HUES64 (cell line): Measurements from ENCODE around the gene CAMK2A.

Experiments used
- H3K27ac ChIP-seq: 2 replicates; pipeline ENCODE4 v1.7.0; 2013; ENCODE audit warnings: low read depth, low read length, inconsistent platforms
- H3K27me3 ChIP-seq: 2 replicates; pipeline ENCODE4 v1.6.1; 2013; ENCODE audit warnings: mild to moderate bottlenecking, low read length; ENCODE audit not compliant: insufficient read depth
- H3K36me3 ChIP-seq: 2 replicates; pipeline ENCODE4 v1.6.1; 2013; ENCODE audit warnings: mild to moderate bottlenecking, low read length; ENCODE audit not compliant: insufficient read depth
- H3K4me1 ChIP-seq: 2 replicates; pipeline ENCODE4 v1.6.1; 2013; ENCODE audit warnings: mild to moderate bottlenecking, low read length, moderate library complexity; ENCODE audit not compliant: insufficient read depth
- H3K4me3 ChIP-seq: 2 replicates; pipeline ENCODE4 v1.5.1; 2013; ENCODE audit warnings: mild to moderate bottlenecking, low read length, moderate library complexity
- H3K9ac ChIP-seq: 2 replicates; pipeline ENCODE4 v1.6.1; 2013; ENCODE audit warnings: mild to moderate bottlenecking, low read depth, low read length
- H3K9me3 ChIP-seq: 2 replicates; pipeline ENCODE4 v1.6.1; 2013; ENCODE audit warnings: low read depth, low read length; ENCODE audit not compliant: insufficient read depth
- WGBS: fragments of 150-250, 120-280 bp; methylation state at CpG from one replicate; pipeline ENCODE4 v1.1.7; 2013; ENCODE audit warnings: missing lambda C conversion rate; 5-methylcytosine and 5-hydroxymethylcytosine counted together

Gene CAMK2A

DNA sequence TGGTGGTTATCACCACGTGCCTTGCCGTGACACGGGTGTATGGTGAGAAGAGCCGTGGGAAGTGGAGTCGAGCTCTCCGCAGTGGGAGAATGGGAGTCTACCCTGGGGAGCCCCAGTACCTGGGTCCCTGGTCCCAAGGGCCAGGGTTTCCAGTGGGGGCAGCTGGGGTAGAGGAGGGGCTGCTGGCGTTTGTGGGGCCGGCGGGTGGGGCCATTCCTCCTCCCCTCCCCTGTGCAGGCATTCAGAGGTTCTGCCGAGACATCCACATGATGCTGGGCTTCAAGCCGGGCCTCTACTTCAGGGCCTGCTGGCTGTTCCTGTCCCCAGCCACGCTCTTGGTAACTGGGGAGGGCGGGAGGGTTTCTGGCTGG, 85.0 kb downstream of the CAMK2A start:
- H3K9ac ChIP-seq = no peak overlapping the region

DNA sequence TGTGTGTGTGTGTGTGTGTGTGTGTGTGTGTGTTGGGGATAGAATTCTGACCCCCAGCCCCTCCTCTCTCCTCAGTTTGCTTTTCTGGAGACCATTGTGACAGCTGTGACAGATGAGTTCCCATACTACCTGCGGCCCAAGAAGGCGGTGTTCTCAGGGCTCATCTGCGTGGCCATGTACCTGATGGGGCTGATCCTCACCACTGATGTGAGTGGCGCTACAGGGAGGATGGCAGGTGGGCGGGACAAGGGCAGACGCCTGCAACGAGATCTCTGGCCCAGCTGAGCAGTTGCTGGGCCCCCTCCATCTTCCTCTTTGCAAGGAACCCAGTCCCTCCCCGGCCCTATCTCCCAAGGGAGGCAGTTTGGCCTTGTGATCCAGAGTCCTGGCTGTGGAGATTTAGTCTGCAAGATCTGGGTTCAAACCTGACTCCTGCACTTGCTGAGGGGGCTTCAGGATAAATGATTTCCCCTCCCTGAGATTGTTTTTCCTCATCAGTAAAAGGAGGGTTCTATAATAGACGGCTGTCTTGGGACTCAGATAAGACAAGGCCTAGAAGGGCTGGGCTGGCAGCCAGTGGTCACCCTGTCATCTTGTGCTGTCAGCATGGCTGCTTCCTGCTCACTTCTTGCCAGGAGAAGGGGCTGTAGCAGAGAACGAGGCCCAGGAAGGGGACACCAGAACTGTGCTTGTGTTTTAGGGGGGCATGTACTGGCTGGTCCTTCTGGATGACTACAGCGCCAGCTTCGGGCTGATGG, 85.6 kb downstream of the CAMK2A start:
- WGBS = 86% methylated on average over 12 of the region's 12 CpGs

More for the DNA sequence above, 85.0 kb downstream of the CAMK2A start:
- Histone ChIP-seq H3K27me3 (peaks cover 4% of the 10 kb centered on the region), H3K36me3 (no peaks in the 10 kb centered on the region), H3K9me3 (no peaks in the 10 kb centered on the region), H3K27ac (no peak overlapping the region), H3K4me3 (no peak overlapping the region), H3K4me1 (peaks cover 7% of the 10 kb centered on the region)
- 91% methylated on average over 13 of the region's 13 CpGs for WGBS

DNA sequence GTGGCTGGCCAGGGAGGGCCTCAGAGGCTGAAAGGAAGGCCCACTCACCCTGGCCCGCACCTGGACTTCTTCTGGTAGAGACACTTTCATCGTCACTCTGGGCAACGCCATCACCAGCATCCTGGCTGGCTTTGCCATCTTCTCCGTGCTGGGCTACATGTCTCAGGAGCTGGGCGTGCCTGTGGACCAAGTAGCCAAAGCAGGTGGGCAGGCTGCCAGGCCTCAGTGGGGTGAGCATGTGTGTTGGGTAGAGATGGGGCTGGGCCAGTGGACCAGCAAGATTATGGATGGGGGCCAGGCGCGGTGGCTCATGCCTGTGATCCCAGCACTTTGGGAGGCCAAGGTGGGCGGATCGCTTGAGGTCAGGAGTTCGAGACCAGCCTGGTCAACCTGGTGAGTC, 87.1 kb downstream of the CAMK2A start:
- Histone ChIP-seq H3K4me1 (no peaks in the 10 kb centered on the region; the same call in 1 of the 2 replicates), H3K9me3 (no peaks in the 10 kb centered on the region), H3K9ac (no peak overlapping the region), H3K27me3 (peaks cover 10% of the 10 kb centered on the region), H3K36me3 (no peaks in the 10 kb centered on the region), H3K27ac (no peak overlapping the region), H3K4me3 (no peak overlapping the region)
- WGBS = 95% methylated on average over 10 of the region's 10 CpGs

More for the DNA sequence above, 85.6 kb downstream of the CAMK2A start:
- Histone ChIP-seq H3K4me3 (no peak overlapping the region), H3K27me3 (peaks cover 9% of the 10 kb centered on the region), H3K27ac (no peak overlapping the region), H3K36me3 (no peaks in the 10 kb centered on the region), H3K4me1 (peaks cover 4% of the 10 kb centered on the region), H3K9me3 (no peaks in the 10 kb centered on the region), H3K9ac (no peak overlapping the region)

DNA sequence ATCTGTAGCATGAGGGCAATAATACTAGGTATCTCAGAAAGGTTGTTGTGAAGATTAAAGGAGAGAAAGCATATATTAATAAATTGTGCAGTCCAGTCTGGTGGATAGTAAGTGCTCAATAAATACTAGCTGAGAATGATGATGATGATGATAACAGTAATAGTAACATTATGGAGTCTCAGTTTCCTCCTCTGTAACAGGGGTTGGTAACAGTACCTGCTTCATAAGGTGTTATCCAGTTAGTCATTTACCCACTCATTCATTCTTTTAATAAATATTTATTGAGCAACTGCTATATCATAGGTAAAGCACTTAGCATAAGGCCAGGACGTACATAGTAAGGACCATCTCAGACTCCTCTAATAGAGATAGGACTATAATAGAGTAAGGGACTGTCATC, 92.1 kb downstream of the CAMK2A start:
- Histone ChIP-seq H3K4me3 (no peak overlapping the region), H3K36me3 (no peaks in the 10 kb centered on the region), H3K27me3 (peaks cover 19% of the 10 kb centered on the region), H3K4me1 (no peaks in the 10 kb centered on the region), H3K27ac (no peak overlapping the region), H3K9ac (no peak overlapping the region), H3K9me3 (no peaks in the 10 kb centered on the region)
- no CpG with 5 or more reads among the region's 1 CpG for WGBS

DNA sequence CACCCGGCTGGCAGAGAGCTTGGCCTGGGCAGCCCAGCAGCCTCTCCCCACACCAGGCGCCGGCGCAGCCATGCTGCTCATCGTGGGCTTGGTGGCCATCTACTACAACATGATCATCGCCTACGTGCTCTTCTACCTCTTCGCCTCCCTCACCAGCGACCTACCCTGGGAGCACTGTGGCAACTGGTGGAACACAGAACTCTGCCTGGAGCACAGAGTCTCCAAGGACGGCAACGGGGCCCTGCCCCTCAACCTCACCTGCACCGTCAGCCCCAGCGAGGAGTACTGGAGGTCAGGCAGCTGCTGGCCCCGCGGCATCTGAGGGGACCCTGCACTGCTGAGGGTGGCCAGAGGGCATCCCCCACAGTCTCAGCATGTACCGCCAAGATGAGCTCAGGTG, 92.6 kb downstream of the CAMK2A start:
- H3K9ac ChIP-seq = no peak overlapping the region
- no peak overlapping the region for H3K27ac ChIP-seq
- H3K27me3 ChIP-seq = peaks cover 24% of the 10 kb centered on the region
- 95% methylated on average over 16 of the region's 16 CpGs for WGBS
- no peaks in the 10 kb centered on the region for H3K9me3 ChIP-seq
- no peak overlapping the region for H3K4me3 ChIP-seq
- H3K4me1 ChIP-seq = no peaks in the 10 kb centered on the region
- H3K36me3 ChIP-seq = no peaks in the 10 kb centered on the region

DNA sequence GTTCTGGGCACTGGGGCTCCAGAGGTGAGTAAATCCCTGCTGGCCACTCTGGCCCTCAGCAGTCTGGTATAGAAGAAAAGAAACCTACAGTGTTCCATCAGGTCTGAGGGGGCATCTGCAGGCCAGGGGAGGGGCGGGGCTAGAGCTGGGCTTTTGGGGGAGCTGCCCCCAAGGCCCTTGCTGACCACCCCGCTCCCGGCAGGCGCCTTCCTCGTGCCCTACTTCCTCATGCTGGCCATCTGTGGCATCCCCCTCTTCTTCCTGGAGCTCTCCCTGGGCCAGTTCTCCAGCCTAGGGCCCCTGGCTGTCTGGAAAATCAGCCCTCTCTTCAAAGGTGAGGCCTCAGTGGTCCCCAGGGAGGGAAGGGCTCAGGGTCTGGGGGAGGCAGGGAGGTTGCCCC, 93.1 kb downstream of the CAMK2A start:
- Histone ChIP-seq H3K27ac (no peak overlapping the region), H3K9me3 (no peaks in the 10 kb centered on the region), H3K9ac (no peak overlapping the region), H3K36me3 (no peaks in the 10 kb centered on the region), H3K4me3 (no peak overlapping the region), H3K27me3 (peaks cover 29% of the 10 kb centered on the region), H3K4me1 (no peaks in the 10 kb centered on the region)
- WGBS = 95% methylated on average over 5 of the region's 5 CpGs

DNA sequence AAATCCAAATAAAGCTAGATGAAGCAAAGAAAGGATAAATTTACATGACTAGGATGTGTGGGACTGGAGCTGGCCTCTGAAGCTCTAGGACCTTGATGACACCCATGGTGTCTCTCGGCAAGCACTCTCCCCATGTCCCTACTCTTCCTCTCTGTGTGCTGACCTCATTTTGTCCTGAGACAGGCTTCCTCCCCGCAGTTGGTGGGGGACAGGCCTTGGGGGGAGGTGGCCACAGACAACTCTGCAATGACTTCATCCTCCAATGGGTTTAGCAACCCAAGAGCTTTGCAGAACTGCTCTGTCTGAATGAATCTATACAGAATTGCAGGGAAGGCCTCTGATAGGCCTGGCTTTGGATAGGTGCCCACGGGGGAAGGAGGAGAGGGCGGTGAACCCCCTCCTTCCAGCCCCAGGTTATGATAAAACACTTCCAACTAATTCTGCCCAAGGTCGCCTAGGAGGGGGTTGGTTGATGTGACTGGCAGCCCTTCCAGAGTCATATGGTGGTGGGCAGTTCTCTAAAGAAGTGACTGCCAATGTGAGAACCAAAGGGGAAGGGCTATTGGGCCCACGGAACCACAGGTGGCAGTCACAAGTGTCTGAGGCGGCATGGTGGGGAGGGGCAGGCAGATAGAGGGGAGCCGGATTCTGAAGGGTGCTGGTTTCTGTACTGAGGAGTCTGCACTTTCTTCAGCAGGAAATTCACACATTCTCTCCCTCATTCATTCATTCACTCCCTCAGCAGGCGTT, 93.7 kb downstream of the CAMK2A start:
- Histone ChIP-seq H3K4me3 (no peak overlapping the region), H3K9ac (no peak overlapping the region)

DNA sequence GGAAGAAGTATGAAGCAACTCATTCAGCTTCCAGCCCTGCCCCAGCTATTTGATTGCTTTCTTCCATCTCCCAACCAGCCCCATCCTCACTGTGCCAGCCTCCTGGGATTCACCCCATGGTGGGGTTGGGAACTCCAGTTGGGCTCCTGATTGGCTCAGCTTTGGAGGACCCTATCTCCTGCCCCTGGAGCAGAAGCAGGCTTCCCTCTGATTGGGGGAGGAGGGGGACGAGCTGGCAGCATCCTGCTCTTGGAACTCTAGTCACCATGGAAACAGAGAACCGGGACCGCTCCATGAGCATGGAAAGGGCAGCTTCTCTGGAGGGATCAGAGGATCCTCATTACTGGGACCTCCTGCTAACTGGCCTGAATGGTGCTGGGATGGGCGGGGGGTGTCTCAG, 97.1 kb downstream of the CAMK2A start:
- WGBS = 77% methylated on average over 4 of the region's 4 CpGs
- Histone ChIP-seq H3K4me1 (0 out of 2 replicates have a peak, but pooled peaks cover 7% of the 10 kb centered on the region), H3K9me3 (no peaks in the 10 kb centered on the region), H3K27ac (no peak overlapping the region), H3K36me3 (no peaks in the 10 kb centered on the region), H3K27me3 (peaks cover 58% of the 10 kb centered on the region), H3K9ac (no peak overlapping the region), H3K4me3 (no peak overlapping the region)

More for the DNA sequence above, 93.7 kb downstream of the CAMK2A start:
- Histone ChIP-seq H3K9me3 (no peaks in the 10 kb centered on the region), H3K36me3 (no peaks in the 10 kb centered on the region), H3K27me3 (peaks cover 34% of the 10 kb centered on the region), H3K27ac (no peak overlapping the region), H3K4me1 (0 out of 2 replicates have a peak, but pooled peaks cover 3% of the 10 kb centered on the region)
- WGBS = 85% methylated on average over 8 of the region's 9 CpGs

DNA sequence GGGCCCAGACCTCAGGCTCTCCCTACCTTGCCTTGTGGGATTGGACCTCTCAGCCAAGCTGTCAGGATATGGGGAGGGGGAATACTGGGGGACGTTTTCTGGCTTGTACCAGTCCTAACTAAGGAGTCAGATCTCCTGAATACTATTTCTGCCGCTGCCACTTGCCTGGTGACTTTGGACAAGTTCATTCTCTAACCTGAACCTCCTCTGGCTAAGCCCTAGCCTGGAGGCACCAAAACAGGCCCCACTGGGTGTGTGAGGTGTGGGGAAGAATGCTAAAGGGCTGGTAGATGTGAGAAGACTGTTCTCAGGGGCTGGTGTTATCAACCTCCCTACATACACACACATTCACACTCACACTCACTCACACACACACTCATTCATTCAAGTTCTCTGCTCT, 98.6 kb downstream of the CAMK2A start:
- H3K36me3 ChIP-seq = no peaks in the 10 kb centered on the region
- H3K27me3 ChIP-seq = peaks cover 73% of the 10 kb centered on the region
- H3K9me3 ChIP-seq = no peaks in the 10 kb centered on the region
- H3K27ac ChIP-seq = no peak overlapping the region
- H3K4me1 ChIP-seq = peaks cover 10% of the 10 kb centered on the region; the same call in 1 of the 2 replicates
- H3K4me3 ChIP-seq = no peak overlapping the region
- H3K9ac ChIP-seq = no peak overlapping the region
- WGBS = 18% methylated on average over 2 of the region's 2 CpGs

DNA sequence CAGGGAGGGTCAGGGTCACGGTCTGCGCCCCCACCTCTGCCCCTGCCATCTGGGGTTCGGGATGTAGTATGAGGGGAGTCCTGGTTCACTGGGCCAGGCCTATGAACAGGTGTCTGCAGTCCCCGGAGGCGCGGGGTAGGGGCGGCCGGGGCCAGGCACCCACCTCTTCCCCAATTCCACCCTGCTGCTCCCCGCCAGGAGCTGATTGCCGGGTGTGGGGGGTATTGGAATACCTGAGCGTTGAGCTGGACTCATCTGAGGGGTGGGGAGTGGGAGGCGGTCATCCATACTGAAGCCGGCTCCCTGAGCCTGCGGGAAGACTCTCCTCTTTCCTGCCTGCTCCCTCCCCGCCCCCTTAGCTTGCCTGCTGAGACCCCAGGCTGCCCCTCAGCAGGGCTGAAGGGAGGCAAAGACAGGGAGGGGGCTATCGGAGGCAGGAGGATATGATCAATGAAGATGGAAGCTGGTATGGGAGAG, 99.0 kb downstream of the CAMK2A start:
- Histone ChIP-seq H3K4me1 (peaks cover 15% of the 10 kb centered on the region; the same call in 1 of the 2 replicates), H3K27me3 (peaks cover 78% of the 10 kb centered on the region), H3K36me3 (no peaks in the 10 kb centered on the region), H3K9ac (no peak overlapping the region), H3K27ac (no peak overlapping the region), H3K4me3 (peak overlapping the region; percentile 50), H3K9me3 (no peaks in the 10 kb centered on the region)
- WGBS = 12% methylated on average over 15 of the region's 16 CpGs

DNA sequence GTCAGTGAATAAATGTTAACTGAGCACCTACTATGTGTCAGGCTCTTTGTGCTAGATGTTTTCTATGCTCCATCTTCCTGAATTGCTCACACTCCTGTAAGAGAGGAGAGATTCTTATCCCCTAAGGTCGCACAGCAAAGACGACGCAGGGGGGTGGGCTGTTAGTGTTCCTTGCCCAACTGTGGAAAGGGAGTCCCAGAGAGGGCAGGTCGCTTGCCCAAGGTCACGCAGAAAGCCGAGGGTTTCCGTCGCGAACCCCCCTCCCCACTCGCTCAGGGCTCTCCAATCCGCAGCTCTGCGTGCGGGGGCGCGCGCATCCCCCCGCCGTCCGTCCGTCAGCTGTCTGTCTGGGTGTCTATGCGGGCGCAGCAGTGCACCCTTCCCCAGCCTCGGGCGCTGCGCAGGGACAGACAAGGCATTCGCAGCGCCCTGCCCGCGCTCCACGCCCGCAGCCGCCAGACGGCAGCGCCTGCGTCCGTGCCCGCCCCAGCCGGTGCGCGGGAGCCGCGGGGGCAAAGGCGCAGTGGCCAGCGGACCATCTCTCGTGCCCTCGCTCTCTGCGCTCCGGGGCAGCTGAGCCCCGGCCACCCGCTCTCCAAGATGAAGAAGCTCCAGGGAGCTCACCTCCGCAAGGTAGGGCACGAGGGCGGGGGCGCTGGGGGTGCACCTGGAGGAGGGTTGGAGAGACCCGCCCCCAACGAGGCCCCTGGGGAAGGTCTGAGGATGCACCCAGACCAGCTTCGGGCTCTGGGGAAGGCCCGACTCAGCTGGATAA, 99.7 kb downstream of the CAMK2A start, which contains the start of gene SLC6A7:
Gene SLC6A7, plus strand, starts transcription at position 335 of the 775 bp plus-strand sequence. Its CDS starts 266 bp downstream, at position 601.
- WGBS = 3% methylated on average over 58 of the region's 58 CpGs
- H3K36me3 ChIP-seq = no peaks in the 10 kb centered on the region
- H3K27me3 ChIP-seq = peaks cover 84% of the 10 kb centered on the region
- H3K27ac ChIP-seq = no peak within 1 kb of the TSS
- peaks cover 19% of the 10 kb centered on the region; the same call in 1 of the 2 replicates for H3K4me1 ChIP-seq
- H3K4me3 ChIP-seq = peak within 1 kb of the TSS; percentile 50
- no peak within 1 kb of the TSS for H3K9ac ChIP-seq
- H3K9me3 ChIP-seq = no peaks in the 10 kb centered on the region
